ENCODE results near the gene TMEM250.

- TF ChIP-seq ARNT (IDR thresholded peaks at IDR 0.05) (no peak), CTCF (IDR thresholded peaks at IDR 0.05 in 2 of 3, conservative IDR thresholded peaks at IDR 0.05 in 1 of 3; ENCODE audit: insufficient read depth in 2 of 3, low read depth in 1 of 3, low read length in 3 of 3) (no peak), SMARCA5 (IDR thresholded peaks at IDR 0.05) (no peak)
These were observed 40.1 kb downstream of the TMEM250 start for GRCh38 chr9:136078498-136079011.
